Measurements from ENCODE around the gene GBA2.

Gene GBA2

DNA sequence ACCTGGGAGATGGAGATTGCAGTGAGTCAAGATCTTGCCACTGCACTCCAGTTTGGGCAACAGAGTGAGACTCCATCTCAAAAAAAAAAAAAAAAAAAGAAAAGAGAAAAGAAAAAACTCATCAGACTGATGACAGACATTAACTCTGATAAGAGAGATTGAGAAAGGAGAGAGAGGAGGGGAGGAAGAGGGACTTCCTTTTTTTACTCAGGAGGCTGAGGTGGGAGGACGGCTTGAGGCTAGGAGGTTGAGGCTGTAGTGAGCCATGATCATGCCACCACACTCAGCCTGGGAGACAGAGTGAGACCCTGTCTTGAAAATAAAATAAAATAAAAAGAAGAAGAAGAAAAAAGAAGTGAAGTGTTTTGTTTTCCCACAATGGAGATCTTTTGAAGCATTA lies 14.8 kb upstream of the GBA2 start:
- DNase-seq (ENCODE audit: low spot score), result no peak

DNA sequence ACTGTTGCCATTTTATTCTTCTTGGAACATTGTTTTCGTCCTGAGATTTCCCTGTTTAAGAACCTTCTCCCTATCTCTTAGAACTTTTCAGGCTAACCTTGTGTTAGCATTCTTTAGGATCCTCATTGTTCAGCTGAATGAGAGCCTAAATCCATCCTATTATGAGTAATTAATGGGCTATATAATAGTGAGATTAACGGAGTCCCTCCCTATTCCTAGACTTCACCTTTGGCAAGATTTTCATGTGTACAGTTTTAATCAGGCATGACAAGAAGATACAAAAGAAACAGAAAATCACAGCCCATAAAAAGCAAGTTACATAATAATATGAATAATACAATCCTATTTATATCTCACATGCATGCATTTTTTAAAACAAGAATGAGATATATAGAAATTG lies 14.2 kb upstream of the GBA2 start:
- DNase-seq (ENCODE audit: low spot score), result no peak

DNA sequence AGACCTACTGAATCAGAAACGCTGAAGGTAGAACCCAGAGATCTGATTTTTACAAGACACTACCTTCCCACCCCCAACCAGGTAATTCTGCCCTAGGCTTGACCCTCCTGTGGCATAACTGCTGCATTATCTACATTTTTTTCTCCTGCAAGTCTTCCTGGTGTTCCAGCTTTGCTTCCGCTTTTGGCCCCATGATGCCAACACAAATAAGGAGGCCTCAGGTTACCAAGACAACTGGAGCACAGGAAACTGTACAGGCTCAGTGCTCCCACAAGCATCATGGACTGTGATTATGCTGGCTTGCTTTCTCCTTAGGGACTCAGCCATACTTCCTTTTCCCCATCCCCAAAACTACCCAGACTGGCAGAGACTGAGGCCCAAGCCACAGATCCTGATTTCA lies 11.6 kb upstream of the GBA2 start:
- no peak for DNase-seq (ENCODE audit: low spot score)

DNA sequence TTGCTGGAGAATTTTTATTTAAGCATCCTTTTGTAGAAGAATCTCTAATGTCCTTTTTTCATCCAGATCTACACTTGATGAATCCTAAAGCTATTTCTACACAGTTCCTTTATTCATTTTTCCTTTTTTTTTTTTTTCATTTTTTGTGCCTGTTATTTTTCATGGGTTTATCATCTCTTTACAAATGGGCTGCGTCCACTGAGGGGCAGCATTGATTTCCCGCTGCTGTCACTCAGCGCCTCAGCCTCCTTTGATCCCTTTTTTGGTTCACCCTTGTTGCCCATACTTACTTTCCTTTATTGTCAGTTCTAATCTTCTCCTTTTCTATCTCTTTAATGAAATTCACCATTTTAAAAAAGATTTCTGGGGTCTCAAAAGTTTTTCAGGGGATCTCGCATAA lies 10.8 kb upstream of the GBA2 start:
- DNase-seq (ENCODE audit: low spot score), result no peak

DNA sequence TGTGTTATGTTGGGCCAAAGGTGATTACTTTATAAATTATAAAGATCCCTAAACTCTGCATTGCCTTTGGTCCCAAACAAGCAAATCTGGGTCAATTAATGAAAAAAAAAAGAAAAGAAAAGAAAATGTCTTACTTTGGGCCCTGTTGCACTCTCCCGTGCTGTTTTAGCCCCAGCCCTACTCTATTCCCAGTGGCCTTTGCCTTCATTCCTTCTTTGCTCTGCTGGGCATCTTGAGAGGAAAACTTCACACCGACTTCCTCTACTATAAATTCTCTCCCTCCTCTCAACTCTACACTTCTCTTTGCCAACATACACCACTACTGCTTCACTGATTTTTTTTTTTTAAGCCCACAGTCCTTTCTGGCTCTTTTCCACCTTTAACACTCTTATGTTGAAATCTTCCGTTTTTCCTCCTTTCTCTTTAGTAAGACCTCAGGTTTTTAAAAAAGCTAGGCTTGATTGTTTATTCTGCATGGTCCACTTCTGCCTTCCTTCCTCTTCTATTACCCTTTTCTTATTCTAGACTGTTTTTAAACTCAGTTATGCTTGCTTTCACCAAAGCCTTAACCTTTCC lies 9.5 kb upstream of the GBA2 start:
- no peak for DNase-seq (ENCODE audit: low spot score)

DNA sequence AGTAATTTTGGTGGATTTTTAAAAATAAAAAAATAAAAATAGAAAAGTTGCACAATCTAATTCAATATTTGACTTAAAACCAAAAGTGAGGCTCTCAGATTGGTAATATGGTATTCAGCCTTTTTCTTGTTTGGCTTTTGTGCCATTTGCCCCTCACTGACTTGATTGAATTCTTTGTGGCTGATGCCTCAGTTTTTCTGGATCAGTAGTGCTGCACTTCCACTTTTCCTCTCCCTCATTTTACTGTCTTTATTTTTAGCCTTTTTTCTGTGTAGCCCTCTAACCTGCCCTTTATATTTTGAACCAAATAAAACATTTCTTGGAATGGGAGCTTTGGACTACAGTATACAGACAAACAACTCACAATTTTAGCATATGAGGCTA lies 8.9 kb upstream of the GBA2 start:
- DNase-seq (ENCODE audit: low spot score), result no peak

DNA sequence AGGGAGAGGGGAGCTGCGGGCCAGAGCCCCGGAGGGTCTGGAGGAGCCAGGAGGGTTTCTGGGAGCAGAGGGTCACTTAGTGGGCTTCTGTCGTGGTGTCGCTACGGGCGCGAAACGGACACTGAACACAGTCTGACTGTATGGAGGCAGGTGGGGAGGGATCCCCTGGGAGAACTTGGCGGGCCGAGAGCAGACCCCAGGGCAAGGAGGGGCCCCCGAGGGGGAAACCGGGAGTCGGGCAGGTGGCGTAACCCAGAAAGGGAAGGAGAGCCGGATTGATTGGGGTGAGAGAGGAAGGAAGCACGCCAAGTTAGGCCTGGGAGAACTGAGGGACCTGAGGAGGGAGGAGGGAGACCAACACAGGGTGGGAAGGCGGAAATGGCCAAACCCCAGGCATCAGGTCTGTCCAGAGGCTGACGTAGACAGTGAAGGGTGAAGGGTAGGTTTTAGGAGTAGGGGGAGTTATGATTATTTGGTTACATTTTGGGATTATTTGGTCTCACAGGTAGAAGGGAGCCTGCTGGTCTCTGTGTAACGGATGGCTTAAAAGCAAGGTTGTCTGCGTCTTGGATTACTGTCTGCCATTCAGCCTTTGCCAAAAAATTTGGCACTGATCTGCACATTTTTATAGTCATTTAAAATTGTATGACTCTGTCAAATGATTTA lies 8.3 kb upstream of the GBA2 start:
- DNase-seq (ENCODE audit: low spot score), result no peak

DNA sequence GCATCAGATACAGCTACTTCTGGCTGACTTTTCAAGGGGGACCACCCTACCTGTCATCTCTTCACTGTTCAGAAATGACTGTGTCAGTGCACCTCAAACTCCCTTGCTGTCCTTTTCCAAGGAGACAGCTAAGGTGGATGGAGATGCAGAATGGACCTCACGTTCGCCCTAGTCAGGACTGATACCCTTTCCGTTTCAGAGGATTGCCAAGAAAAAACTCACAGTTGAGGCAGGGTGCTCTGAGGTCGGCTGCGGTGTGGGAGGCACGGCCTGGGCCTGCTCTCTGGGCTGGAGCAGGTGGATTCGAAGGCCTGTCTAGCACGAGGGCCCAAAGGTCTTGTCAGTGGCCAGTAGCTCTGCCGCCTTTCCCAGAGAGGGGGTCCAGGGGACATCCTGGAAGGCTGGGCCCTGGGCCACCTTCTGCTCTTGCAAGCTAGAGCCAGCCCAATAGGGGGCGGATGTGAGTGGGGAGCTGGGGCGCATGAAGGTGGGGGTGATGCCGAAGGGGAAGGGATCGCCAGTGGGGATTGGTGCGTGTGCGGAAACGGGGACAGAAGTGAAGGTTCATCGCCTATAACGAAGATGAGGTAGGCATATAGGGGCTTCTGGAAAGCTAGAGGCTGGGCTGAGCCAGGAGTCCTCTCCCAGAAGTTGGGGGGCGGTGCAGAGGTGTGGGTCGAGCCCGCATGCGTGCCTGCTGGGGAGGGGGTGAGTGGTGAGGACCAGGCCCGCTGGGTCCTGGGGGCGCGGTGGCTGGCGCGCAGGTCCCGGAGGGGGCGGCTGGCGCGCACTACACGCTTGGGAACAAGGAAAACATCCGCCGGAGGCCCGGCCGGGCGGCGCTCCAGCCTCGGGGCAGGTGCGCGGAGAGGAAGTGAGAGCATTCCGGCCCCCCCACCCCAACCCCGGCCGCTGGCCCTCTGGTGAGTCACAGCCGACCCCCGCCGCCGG lies 7.5 kb upstream of the GBA2 start:
- DNase-seq (ENCODE audit: low spot score), result no peak

DNA sequence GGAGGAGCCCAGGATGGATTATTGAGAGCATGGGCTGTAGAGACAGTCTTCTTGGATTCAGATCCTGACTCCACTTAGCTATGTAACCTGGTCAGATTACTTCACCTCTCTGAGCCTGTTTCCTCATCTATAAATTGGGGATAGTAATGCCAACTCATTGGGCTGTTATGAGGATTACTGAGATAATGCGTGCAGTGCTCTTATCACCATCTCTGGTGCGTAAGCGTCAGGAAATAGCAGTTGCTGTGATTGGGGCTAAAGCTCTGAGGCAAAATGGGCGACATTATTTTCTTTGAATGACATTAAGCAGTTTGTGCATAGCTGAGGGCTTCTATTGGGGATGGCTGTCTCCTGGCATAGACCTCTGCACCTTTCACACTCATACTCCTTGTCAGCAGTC lies 6.0 kb upstream of the GBA2 start:
- no peak for DNase-seq (ENCODE audit: low spot score)

DNA sequence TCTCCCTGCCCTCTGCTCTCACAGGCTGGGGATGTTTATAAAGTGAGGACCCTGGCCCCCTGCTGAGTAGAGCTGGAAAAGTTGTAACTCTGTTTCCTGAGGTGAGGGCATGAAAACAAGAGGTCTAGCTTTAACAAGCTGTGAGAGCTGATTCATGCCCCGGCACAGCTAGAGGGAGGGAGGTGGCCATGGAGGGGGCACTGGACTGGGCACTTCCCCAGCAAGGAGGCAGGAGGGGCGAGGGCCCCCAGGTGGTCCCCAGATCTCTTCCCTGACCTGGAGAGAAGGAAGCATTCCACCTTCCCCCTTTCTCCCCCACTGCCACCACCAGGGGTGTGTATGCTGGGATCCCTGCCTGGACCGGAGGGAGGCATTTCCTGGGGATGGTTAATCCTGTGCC lies 5.2 kb upstream of the GBA2 start, which contains the start of gene MSMP:
Gene MSMP, minus strand, starts transcription at position 13 of the 400 bp plus-strand sequence. CDS start 147 bp downstream, outside the sequence.
- no peak for DNase-seq (ENCODE audit: low spot score)

DNA sequence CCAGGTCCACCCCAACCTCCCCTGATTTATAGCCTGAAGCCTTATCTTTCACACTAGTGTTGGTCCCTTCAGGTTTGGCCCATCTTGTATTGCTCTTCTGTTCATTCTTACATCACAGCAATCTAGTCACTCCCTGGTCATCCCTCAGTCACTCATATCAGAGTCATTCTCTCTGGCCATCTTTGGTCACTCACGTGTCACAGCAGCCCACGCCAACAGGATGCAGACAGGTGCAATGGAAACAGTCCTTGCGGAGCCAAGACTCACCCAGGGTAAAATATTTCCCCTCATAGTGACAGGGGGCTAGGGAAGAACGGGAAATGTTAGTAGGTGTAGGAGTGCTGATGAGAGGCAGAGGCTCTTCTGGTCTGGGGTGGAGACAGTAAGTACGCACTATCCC lies 4.4 kb upstream of the GBA2 start:
- no peak for DNase-seq (ENCODE audit: low spot score)

DNA sequence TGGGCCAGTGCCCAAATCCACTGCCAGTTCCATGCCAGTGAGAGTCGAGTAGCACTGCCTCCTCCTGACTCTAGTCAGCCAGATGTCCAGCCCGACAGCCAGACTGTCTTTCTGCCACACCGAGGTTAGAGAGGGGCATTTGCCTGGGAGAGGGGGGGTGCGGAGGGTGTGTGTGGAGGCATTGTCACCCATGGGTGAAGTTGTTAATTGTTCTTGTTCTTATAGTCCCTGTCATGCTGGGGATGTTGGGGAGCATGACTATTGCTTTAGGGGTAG lies 1.2 kb upstream of the GBA2 start:
- no peak for DNase-seq (ENCODE audit: low spot score)

DNA sequence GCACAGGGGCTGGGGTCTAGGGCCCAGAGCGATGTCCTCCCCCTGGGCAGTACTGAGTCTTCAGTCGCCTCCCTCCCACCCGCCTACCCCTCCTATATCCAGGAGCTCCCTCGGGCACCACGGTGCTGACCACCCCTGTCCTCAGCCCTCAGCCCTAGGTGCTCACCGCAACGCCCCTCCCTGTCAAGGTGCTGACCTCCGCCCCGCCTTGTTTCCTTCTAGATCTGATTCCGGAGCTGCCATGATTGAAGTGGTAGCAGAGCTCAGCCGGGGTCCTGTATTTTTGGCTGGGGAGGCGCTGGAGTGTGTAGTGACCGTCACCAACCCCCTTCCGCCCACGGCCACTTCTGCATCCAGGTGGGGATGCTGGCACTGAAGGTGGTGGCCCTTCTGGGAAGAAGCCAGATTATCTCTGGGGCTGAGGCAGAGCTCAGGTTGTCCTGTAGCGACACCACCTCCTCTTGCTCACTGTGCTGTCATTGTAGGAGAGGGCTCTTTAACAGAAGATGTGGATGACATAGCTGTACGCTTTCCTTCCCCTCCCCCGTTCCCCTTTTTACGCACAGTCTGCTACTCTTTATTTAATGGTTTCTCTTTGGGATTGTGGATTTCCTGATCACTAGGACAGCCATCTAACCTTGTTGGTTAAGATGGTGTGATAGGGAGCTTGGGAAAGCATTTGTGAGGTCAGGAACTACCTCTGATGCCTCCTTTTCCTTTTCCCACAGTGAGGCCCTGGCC lies 657 bp upstream of the GBA2 start:
- no peak for DNase-seq (ENCODE audit: low spot score)

DNA sequence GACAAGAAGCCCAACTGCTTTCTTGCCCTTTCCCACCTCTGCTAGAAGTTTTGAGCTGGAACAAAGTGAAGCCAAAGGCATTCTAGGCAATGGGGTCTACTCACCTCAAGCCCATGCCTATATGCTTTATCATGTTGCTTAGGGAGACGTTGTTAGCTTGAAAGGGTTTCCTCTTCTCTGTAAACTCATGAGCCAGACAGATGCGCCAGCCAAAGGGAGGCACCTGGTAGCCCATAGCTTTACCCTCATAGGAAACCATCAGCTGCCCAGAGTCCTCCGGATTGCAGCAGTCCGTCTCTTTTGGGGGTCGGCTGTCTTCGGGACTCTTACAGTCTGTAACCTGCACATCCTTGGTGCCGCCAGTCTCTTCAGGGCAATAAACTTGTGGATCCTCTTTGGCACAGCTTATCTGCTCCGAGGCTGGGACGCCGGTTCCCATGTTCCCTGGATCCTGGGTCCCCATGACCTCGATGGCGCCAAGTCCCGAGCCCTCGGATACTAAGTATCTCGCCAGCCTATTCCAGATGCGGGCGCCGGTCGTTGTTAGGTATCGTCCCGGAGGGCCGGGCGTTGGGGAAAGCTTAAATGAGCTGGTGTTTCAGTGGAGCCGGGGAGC lies 678 bp downstream of the GBA2 start:
- no peak for DNase-seq (ENCODE audit: low spot score)

DNA sequence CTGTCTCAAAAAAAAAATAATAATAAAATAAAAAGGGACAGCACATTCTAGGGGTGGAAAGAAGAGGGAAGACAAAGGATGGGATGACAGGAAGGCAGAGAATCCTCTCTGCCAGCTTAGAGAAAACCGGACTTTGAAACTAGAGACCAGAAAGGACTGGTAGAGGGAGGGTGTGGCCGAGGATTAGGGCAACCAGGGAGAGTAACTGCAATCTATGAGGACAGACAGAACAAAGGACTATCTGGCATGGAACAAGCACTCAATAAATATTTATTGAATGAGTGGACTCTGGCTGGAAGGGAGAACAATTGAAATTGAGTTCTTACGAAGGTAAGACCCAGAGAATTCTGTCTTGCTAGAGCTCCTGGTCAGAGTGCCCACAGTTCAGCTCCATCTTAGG lies 2.4 kb downstream of the GBA2 start:
- no peak for DNase-seq (ENCODE audit: low spot score)

DNA sequence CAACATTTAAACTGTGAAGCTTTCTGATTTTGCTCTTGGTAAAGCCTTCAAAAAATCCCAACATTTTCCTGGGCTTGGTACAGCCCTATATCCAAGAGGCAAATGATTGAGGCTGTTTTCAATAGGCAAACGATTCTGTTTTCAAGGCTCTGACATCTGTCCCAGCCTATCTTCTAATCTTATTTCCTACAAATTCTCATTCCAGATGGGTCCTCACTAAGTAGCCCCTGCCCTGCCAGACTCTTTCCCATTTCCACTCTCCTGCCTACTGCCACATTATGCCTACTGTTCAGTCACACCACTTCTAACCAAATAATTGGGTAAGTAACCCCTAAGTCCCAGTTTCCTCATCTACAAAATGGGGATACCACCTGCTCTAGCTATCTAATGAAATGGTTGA lies 3.5 kb downstream of the GBA2 start:
- no peak for DNase-seq (ENCODE audit: low spot score)

DNA sequence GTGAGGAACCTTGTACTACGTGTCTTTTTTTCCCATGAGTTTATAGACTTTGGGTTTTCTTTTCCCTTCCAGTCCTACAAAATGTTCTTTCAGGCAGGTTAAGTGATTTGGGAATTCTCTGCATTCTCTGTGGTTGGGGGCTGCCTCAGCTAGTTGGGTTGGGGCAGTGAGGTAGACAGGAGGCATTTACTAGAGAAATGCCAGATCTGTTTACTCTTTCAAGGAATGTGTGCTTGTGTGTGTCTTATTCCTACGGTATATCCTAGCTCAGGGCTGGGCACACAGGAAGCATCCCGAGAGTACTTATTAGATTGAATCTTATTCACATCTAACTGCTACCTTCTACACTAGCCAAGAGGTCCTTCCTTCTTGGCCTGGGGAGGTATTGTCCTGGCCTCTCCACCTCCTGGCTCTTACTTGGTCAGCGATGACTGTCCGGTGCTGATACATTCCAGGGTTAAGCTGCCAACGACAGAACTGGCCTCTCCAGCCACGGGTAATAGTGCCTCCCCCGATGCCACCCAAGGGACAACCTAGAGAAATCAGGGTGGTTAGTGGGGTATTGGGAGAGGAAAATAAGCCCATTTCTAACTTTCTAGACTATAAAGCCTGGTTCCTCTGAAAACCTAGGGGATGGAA lies 5.0 kb downstream of the GBA2 start:
- DNase-seq (ENCODE audit: low spot score), result no peak

DNA sequence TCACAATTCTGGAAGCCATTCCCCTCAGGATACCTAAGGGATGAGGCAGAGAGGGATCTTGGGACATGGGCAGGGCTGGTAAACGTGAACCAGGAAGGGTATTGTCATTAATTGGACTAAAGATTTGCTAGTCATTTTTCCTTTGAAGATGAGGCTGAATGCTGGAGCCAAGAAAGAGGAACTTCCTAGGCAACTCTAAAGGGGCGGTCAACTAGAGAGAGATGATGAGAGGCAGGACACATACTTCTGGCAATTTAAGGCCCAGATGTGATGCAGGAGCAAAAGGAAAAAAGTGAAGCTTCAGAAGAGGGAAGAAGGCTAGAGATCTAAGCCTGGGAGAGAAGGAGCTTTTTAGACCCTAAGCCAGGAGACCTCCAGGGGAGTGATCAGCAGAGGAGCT lies 5.6 kb downstream of the GBA2 start:
- DNase-seq (ENCODE audit: low spot score), result no peak

DNA sequence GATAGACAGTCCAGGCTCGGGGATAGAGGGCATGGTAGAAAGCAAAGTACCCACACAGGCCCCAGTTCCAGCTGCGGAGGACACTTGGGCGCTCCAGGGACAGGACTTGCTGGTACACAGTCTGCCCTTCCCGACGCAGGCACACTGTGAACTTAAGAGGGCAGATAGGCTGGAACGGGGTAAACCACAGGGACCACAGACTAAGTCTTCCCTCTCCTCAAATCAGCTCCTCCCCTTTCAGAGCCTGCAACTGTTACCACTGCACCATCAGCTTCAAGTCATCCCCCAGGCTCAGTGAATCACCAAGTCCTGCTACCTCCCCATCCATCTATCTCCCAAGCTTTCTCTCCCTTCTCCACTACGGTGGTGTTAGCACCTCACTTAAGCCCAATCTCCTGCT lies 7.3 kb downstream of the GBA2 start:
- DNase-seq (ENCODE audit: low spot score), result no peak

DNA sequence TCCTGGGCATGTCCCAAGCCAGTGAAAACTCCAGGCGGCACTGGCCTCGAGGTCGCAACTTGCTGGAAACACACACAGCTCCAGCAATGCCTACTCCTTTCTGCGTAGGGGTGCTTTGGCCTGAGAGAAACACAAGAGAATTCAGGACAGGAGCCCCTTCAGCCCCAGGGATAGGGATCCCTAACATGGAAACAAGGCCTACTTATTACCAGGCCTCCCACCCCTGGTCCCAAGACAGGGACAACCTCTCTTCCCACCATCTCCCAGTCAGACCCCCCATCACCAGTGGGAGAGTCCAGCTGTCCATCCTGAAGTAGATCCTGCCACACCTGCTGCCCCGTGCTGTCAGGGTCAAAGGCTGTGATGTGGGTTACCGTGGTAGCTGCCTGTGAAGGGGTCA lies 8.8 kb downstream of the GBA2 start:
- DNase-seq (ENCODE audit: low spot score), result no peak

DNA sequence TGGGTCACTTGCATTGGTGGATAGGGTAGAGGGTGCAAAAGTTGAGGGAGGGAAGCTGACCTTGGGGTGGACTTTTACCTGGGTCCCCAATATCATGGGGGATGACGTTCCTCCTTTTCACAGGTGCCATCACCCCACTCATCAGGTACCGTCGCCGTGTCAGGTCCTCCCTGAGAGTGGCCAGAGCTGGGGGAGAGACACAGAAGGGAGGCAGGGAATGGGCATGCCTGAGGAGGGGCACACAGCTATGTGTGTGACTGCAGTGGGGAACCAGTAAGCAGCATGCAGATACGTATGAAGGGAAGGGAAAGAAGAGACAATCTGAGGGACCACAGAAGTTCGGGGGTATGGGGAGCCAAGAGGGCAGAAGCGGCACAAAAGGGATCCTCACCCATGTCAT lies 10.1 kb downstream of the GBA2 start:
- DNase-seq (ENCODE audit: low spot score), result no peak

DNA sequence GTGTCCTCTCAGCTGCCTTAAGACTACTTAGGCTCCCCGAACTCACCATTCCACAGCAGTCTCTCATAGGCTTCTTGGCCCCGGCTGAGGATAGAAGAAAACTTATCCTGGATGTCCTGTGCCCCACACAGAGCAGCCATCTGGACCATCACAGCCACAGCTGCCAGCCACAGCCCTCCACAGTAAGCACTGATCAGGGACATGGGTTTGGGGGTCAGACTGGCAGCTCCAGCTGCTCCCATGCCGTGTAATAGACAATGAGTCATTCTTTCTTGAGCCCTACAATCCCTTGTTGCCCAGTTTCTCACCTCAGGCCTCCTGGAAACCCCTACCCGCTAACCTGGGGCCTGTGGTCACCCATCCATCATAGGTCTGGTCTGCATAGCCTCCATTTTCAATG lies 10.8 kb downstream of the GBA2 start:
- no peak for DNase-seq (ENCODE audit: low spot score)

Measured in AG08395 (cell line).